Measurements from ENCODE around the gene CHMP2A. TPM values are rescaled to one million over a fixed set of nuclear protein-coding genes. Genes with fewer than 3 reads are reported as not detected.

CHMP2A gene
- total and polyA plus RNA-seq, 10 of the 15 experiments (the other 5 are each of a cell fraction or from before 2014, with no cell fraction given) = 69.5 to 172 (median 109) TPM

DNA sequence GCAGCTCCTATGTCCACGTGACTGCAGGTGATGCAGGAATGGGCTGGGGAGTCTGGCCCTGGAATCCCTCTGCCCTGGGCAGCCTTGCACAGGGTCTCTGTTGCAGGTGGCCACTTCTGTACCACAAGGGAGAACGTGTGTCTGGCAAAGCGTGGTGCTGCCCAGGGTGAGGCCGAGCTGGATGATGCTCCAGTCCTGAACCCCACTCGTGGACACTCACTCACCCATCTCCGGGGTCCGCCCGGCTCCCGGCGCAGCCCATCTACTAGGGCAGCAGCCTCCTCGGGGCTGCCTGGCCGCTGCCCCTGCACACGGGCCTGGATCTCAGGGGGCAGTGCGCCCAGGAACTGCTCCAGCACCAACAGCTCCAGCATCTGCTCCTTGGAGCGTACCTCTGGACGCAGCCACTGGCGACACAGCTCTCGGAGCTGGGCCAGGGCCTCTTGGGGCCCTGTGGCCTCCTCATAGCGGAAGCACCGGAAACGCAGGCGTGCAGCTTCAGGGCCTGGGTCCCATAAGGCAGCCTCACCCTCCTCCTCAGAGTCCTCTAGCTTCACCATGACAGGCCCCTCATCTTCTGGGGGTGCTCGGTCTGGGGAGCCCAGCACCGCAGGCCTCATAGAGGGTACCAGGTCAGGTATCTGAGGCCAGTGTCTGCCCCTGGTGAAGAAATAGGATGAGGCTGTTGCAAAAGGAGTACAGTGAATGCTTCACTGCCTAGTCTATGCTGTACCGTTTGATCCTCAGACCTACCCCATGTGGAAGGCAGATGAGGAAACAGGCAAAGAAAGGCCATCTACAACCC lies 16.1 kb upstream of the CHMP2A start:
- ATAC-seq (no peak), FAIRE-seq (no peak), DNase-seq (ENCODE audit: low read depth, low spot score) (no peak)
- BruUV-seq (replicated peaks) = no TSS peak
- no peak overlapping the region for H3K9ac ChIP-seq (ENCODE audit: control insufficient read depth, insufficient read depth, low read length)
- ChIA-PET CTCF (interaction anchor here (1.2 kb wide), 1 partner anchor 8 kb away, joined by 4 read pairs; no protein-coding TSS in a partner anchor), SMC1A (ENCODE audit: uncharacterized antibody, unreplicated experiment) (interaction anchor here (1.2 to 1.9 kb wide), 2 partner anchors 10 to 12 kb away, joined by 3 to 5 read pairs; no protein-coding TSS in a partner anchor), RAD21 (ENCODE audit: unreplicated experiment) (no interaction called here), POLR2A (interaction anchor here (0.5 to 6.0 kb wide), 3 partner anchors 10 to 56 kb away, joined by 3 to 46 read pairs (median 8); partner anchors contain the start of gene UBE2M)
- in situ Hi-C loops (cut with MboI) (no loop called here), intact Hi-C loops (cut with micrococcal nuclease; ENCODE audit: unreplicated experiment) (no loop called here)
- no peaks in the 10 kb centered on the region for H3K9me3 ChIP-seq (replicated peaks; ENCODE audit: control insufficient read depth, insufficient read depth, low read length)
- no peaks in the 10 kb centered on the region for H4K20me1 ChIP-seq (ENCODE audit: control insufficient read depth, insufficient read depth)
- 82% methylated on average over 23 of the region's 25 CpGs for WGBS (ENCODE audit: insufficient coverage, insufficient replicate concordance, low lambda C conversion rate, missing lambda C conversion rate)
- H3K27ac ChIP-seq (ENCODE audit: control insufficient read depth, insufficient read depth) = no peak overlapping the region
- H3K79me2 ChIP-seq (ENCODE audit: control insufficient read depth, insufficient read depth, low read length) = peaks cover 4% of the 10 kb centered on the region
- peaks cover 9% of the 10 kb centered on the region for H3K4me1 ChIP-seq (ENCODE audit: control insufficient read depth, insufficient read depth, low read length)
- H3K36me3 ChIP-seq (ENCODE audit: control insufficient read depth in 2 of 2, insufficient read depth in 2 of 2, low read length in 1 of 2) = peaks cover 2 to 3% of the 10 kb centered on the region in 2 experiments; a peak in 3 of 4 replicates
- TF ChIP-seq, protein P1, sequence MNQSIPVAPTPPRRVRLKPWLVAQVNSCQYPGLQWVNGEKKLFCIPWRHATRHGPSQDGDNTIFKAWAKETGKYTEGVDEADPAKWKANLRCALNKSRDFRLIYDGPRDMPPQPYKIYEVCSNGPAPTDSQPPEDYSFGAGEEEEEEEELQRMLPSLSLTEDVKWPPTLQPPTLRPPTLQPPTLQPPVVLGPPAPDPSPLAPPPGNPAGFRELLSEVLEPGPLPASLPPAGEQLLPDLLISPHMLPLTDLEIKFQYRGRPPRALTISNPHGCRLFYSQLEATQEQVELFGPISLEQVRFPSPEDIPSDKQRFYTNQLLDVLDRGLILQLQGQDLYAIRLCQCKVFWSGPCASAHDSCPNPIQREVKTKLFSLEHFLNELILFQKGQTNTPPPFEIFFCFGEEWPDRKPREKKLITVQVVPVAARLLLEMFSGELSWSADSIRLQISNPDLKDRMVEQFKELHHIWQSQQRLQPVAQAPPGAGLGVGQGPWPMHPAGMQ (IDR thresholded peaks at IDR 0.05; ENCODE audit: borderline replicate concordance) = no peak
- TF ChIP-seq MTA3 (IDR thresholded peaks at IDR 0.05; ENCODE audit: borderline replicate concordance, low read length) (no peak), NRF1 (conservative IDR thresholded peaks at IDR 0.05; ENCODE audit: low read depth, low read length) (no peak), PAX8 (IDR thresholded peaks at IDR 0.05) (no peak), ZNF622 (IDR thresholded peaks at IDR 0.05) (no peak), ASH2L (IDR thresholded peaks at IDR 0.05; ENCODE audit: borderline replicate concordance, low read depth) (no peak), IKZF2 (IDR thresholded peaks at IDR 0.05) (no peak), RBBP5 (conservative IDR thresholded peaks at IDR 0.05) (no peak), STAT1 (conservative IDR thresholded peaks at IDR 0.05) (no peak), RELA (IDR thresholded peaks at IDR 0.05; ENCODE audit: borderline replicate concordance, partially characterized antibody) (no peak), CHD1 (IDR thresholded peaks at IDR 0.05; ENCODE audit: low read depth, low read length) (no peak)
- TF ChIP-seq, protein P2, sequence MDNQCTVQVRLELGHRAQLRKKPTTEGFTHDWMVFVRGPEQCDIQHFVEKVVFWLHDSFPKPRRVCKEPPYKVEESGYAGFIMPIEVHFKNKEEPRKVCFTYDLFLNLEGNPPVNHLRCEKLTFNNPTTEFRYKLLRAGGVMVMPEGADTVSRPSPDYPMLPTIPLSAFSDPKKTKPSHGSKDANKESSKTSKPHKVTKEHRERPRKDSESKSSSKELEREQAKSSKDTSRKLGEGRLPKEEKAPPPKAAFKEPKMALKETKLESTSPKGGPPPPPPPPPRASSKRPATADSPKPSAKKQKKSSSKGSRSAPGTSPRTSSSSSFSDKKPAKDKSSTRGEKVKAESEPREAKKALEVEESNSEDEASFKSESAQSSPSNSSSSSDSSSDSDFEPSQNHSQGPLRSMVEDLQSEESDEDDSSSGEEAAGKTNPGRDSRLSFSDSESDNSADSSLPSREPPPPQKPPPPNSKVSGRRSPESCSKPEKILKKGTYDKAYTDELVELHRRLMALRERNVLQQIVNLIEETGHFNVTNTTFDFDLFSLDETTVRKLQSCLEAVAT (IDR thresholded peaks at IDR 0.05) = no peak
- no peaks in the 10 kb centered on the region for H3K27me3 ChIP-seq (replicated peaks in 1 of 2; ENCODE audit: control insufficient read depth in 2 of 2, insufficient read depth in 2 of 2, low read length in 1 of 2)
- no peak overlapping the region for H3K4me2 ChIP-seq (ENCODE audit: control insufficient read depth, insufficient read depth)
- no peak overlapping the region for H2AFZ ChIP-seq (ENCODE audit: control insufficient read depth, low read depth, low read length)
- no peak overlapping the region for H3K4me3 ChIP-seq

Data from GM12878 (cell line).